ENCODE results near the gene TJP1. TPM values are rescaled to one million over a fixed set of nuclear protein-coding genes. Genes with fewer than 3 reads are reported as not detected.

The TJP1 gene
- total and polyA plus RNA-seq, 2 donors (not counting 1 experiment from before 2014, with no cell fraction given): 0.10 TPM; not detected in 1

DNA sequence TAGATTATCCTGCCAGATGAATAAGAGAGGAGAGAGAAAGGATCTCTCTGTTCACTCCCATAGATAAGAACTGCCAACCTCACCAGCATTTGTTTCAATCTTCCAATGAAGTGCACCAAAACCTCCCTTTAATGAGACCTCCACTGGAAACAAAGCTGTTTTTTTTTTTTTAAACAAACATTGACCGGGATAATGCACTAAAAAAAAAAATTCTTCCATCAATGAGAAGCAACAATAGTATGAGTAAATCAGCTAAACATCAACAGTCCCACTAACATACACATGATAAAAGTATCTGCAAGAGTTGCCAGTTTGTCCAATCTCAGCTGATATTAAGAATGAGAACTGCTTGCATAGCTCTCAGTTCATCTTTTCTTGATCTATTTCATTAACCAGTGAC lies 19.9 kb downstream of the TJP1 start:
- no peak for TF ChIP-seq EZH2 (IDR thresholded peaks at IDR 0.05; ENCODE audit: borderline replicate concordance, insufficient read depth, low read depth, low read length, poor library complexity, severe bottlenecking)
- TF ChIP-seq, protein P1, sequence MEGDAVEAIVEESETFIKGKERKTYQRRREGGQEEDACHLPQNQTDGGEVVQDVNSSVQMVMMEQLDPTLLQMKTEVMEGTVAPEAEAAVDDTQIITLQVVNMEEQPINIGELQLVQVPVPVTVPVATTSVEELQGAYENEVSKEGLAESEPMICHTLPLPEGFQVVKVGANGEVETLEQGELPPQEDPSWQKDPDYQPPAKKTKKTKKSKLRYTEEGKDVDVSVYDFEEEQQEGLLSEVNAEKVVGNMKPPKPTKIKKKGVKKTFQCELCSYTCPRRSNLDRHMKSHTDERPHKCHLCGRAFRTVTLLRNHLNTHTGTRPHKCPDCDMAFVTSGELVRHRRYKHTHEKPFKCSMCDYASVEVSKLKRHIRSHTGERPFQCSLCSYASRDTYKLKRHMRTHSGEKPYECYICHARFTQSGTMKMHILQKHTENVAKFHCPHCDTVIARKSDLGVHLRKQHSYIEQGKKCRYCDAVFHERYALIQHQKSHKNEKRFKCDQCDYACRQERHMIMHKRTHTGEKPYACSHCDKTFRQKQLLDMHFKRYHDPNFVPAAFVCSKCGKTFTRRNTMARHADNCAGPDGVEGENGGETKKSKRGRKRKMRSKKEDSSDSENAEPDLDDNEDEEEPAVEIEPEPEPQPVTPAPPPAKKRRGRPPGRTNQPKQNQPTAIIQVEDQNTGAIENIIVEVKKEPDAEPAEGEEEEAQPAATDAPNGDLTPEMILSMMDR (IDR thresholded peaks at IDR 0.05): no peak
- H2AFZ ChIP-seq (ENCODE audit: insufficient read depth, low read depth, low read length, poor library complexity, severe bottlenecking): no peak overlapping the region
- H3K4me3 ChIP-seq (ENCODE audit: control extremely low read depth in 1 of 5, extremely low read depth in 1 of 5, insufficient read depth in 1 of 5, low read depth in 2 of 5, low read length in 4 of 5): no peak overlapping the region
- H3K9ac ChIP-seq (ENCODE audit: low read length): no peak overlapping the region
- no peaks in the 10 kb centered on the region for H3K4me1 ChIP-seq (ENCODE audit: control insufficient read depth in 2 of 2, insufficient read depth in 2 of 2, low read length in 2 of 2)
- no peaks in the 10 kb centered on the region for H3K79me2 ChIP-seq (ENCODE audit: control insufficient read depth, insufficient read depth, low read length)
- H3K27me3 Mint-ChIP-seq: peaks cover 47% of the 10 kb centered on the region
- H3K27ac Mint-ChIP-seq: no peak overlapping the region
- WGBS (ENCODE audit: insufficient coverage): no CpG with 5 or more reads among the region's 1 CpG
- ChIA-PET CTCF (no interaction called here), POLR2A (no interaction called here)
- ATAC-seq (ENCODE audit: low read depth) (no peak), DNase-seq (no peak)
- H3K4me3 Mint-ChIP-seq: no peak overlapping the region
- intact Hi-C loops (cut with micrococcal nuclease): no loop called here
- H3K4me2 ChIP-seq (replicated peaks; ENCODE audit: low read depth, low read length, poor library complexity, severe bottlenecking): no peak overlapping the region
- H3K27me3 ChIP-seq (replicated peaks in 1 of 4; ENCODE audit: control extremely low read depth in 1 of 4, control insufficient read depth in 3 of 4, insufficient read depth in 4 of 4, low read length in 3 of 4): peaks cover 0 to 3% (median 0%) of the 10 kb centered on the region in 4 experiments
- H3K36me3 ChIP-seq (replicated peaks in 1 of 2; ENCODE audit: control extremely low read depth in 1 of 2, control insufficient read depth in 1 of 2, extremely low read depth in 1 of 2, insufficient read depth in 2 of 2, low read length in 1 of 2): no peaks in the 10 kb centered on the region
- H3K9me3 Mint-ChIP-seq (ENCODE audit: insufficient read depth): peaks cover 2% of the 10 kb centered on the region
- no peaks in the 10 kb centered on the region for H3K4me1 Mint-ChIP-seq
- no peaks in the 10 kb centered on the region for H3K9me3 ChIP-seq (ENCODE audit: control extremely low read depth in 1 of 3, control insufficient read depth in 2 of 3, insufficient read depth in 1 of 3, low read length in 2 of 3)
- no peaks in the 10 kb centered on the region for H4K20me1 ChIP-seq (ENCODE audit: control insufficient read depth, insufficient read depth, low read length, poor library complexity, severe bottlenecking)
- H3K27ac ChIP-seq (ENCODE audit: low read length in 2 of 2): no peak overlapping the region

DNA sequence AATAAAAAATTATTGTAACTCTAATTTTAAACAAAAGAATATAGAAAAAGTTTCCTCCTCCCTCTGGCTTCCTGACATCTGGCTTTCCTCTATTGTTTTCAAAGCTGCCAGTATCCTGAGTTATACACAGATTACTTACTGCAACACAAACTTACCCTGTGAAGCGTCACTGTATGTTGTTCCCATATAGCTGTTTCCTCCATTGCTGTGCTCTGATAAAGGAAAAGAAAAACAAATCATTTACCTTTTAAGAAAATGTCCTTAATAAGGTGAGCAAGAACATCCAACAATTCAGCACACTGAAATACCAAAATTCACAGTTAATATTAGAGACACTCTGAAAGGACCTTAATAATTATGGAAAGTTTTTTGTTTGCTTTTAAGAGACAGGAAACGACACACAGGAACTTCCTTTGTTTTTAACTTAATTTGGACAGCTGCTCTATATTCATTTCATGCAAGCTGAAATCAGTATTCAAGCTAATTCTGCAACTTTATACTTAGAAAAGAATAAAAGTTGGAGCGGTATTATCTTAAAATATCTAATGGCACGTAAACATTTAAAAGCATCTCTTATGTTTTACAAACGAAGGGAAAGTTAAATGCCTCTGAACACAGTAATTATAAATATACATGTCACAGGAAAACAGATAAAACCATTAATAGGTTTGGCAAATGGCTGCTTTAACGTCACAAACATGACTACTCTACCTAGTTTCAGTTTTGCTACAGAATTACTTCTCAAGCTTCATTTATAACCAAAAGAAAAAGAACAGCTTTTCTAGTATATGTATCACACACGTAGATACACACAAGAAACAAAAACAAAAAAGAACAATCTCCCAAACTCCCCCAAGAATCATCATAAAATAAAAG lies 21.5 kb downstream of the TJP1 start:
- Histone ChIP-seq H3K36me3 (replicated peaks in 1 of 2; ENCODE audit: control extremely low read depth in 1 of 2, control insufficient read depth in 1 of 2, extremely low read depth in 1 of 2, insufficient read depth in 2 of 2, low read length in 1 of 2) (no peaks in the 10 kb centered on the region), H4K20me1 (ENCODE audit: control insufficient read depth, insufficient read depth, low read length, poor library complexity, severe bottlenecking) (no peaks in the 10 kb centered on the region), H3K79me2 (ENCODE audit: control insufficient read depth, insufficient read depth, low read length) (no peaks in the 10 kb centered on the region), H3K4me3 (ENCODE audit: control extremely low read depth in 1 of 5, extremely low read depth in 1 of 5, insufficient read depth in 1 of 5, low read depth in 2 of 5, low read length in 4 of 5) (no peak overlapping the region), H2AFZ (ENCODE audit: insufficient read depth, low read depth, low read length, poor library complexity, severe bottlenecking) (no peak overlapping the region), H3K9ac (ENCODE audit: low read length) (no peak overlapping the region), H3K4me2 (replicated peaks; ENCODE audit: low read depth, low read length, poor library complexity, severe bottlenecking) (no peak overlapping the region), H3K27me3 (replicated peaks in 1 of 4; ENCODE audit: control extremely low read depth in 1 of 4, control insufficient read depth in 3 of 4, insufficient read depth in 4 of 4, low read length in 3 of 4) (peaks cover 0 to 3% (median 1%) of the 10 kb centered on the region in 4 experiments), H3K4me1 (ENCODE audit: control insufficient read depth in 2 of 2, insufficient read depth in 2 of 2, low read length in 2 of 2) (no peaks in the 10 kb centered on the region), H3K9me3 (ENCODE audit: control extremely low read depth in 1 of 3, control insufficient read depth in 2 of 3, insufficient read depth in 1 of 3, low read length in 2 of 3) (no peaks in the 10 kb centered on the region), H3K27ac (ENCODE audit: low read length in 2 of 2) (no peak overlapping the region)
- Mint-ChIP-seq H3K4me3 (no peak overlapping the region), H3K4me1 (no peaks in the 10 kb centered on the region), H3K27me3 (peaks cover 38% of the 10 kb centered on the region), H3K9me3 (ENCODE audit: insufficient read depth) (no peaks in the 10 kb centered on the region), H3K27ac (no peak overlapping the region)
- ChIA-PET POLR2A (no interaction called here), CTCF (no interaction called here)
- TF ChIP-seq, protein P1 (IDR thresholded peaks at IDR 0.05): no peak
- no peak for TF ChIP-seq EZH2 (IDR thresholded peaks at IDR 0.05; ENCODE audit: borderline replicate concordance, insufficient read depth, low read depth, low read length, poor library complexity, severe bottlenecking)
- WGBS (ENCODE audit: insufficient coverage): 52% methylated on average over 2 of the region's 7 CpGs
- DNase-seq (no peak), ATAC-seq (ENCODE audit: low read depth) (no peak)
- intact Hi-C loops (cut with micrococcal nuclease): no loop called here

Measured in B cell (primary cell).